ENCODE results near the gene MAGEA10. TPM values are rescaled to one million over a fixed set of nuclear protein-coding genes. Genes with fewer than 3 reads are reported as not detected.

Gene MAGEA10
- total RNA-seq, 1 experiment from 2014 or later: not detected

GRCh38 chrX:152165033-152165743 lies 26.8 kb upstream of the MAGEA10 start (continued):
- TF ChIP-seq ZNF532 (CRISPR knock-in tag; IDR thresholded peaks at IDR 0.05; ENCODE audit: borderline replicate concordance) (no peak), NFATC4 (CRISPR knock-in tag; IDR thresholded peaks at IDR 0.05) (no peak), CREB1 (CRISPR knock-in tag; IDR thresholded peaks at IDR 0.05) (no peak), GABPB1 (CRISPR knock-in tag; IDR thresholded peaks at IDR 0.05) (no peak), NR3C1 (CRISPR knock-in tag; conservative IDR thresholded peaks at IDR 0.05; ENCODE audit: low read depth) (no peak), SP1 (CRISPR knock-in tag; conservative IDR thresholded peaks at IDR 0.05) (no peak), PRRX2 (CRISPR knock-in tag; IDR thresholded peaks at IDR 0.05) (no peak), ZNF232 (CRISPR knock-in tag; IDR thresholded peaks at IDR 0.05) (no peak), FOXP1 (CRISPR knock-in tag; IDR thresholded peaks at IDR 0.05; ENCODE audit: borderline replicate concordance) (no peak)
- TF ChIP-seq, protein P1, sequence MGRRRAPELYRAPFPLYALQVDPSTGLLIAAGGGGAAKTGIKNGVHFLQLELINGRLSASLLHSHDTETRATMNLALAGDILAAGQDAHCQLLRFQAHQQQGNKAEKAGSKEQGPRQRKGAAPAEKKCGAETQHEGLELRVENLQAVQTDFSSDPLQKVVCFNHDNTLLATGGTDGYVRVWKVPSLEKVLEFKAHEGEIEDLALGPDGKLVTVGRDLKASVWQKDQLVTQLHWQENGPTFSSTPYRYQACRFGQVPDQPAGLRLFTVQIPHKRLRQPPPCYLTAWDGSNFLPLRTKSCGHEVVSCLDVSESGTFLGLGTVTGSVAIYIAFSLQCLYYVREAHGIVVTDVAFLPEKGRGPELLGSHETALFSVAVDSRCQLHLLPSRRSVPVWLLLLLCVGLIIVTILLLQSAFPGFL (CRISPR knock-in tag; IDR thresholded peaks at IDR 0.05; ENCODE audit: borderline replicate concordance): no peak

GRCh38 chrX:152157042-152157441 lies 18.7 kb upstream of the MAGEA10 start:
- ATAC-seq: no peak

More at GRCh38 chrX:152157042-152157441, 18.7 kb upstream of the MAGEA10 start:
- CTCF ChIA-PET: no interaction called here
- POLR2A ChIA-PET: no interaction called here
- no peak overlapping the region for H3K4me3 Mint-ChIP-seq
- peaks cover 6% of the 10 kb centered on the region; the same call in 1 of the 2 replicates for H3K9me3 Mint-ChIP-seq
- H3K27ac Mint-ChIP-seq: no peak overlapping the region
- DNase-seq (ENCODE audit: low spot score): no peak
- no peaks in the 10 kb centered on the region for H3K27me3 Mint-ChIP-seq (ENCODE audit: low read depth)
- H3K36me3 Mint-ChIP-seq: no peaks in the 10 kb centered on the region
- no peak for TF ChIP-seq FOXK1 (CRISPR knock-in tag; IDR thresholded peaks at IDR 0.05)
- TF ChIP-seq CREM (CRISPR knock-in tag; IDR thresholded peaks at IDR 0.05): no peak
- TF ChIP-seq ZNF512 (CRISPR knock-in tag; IDR thresholded peaks at IDR 0.05; ENCODE audit: borderline replicate concordance): no peak
- no peak for TF ChIP-seq JUN (CRISPR knock-in tag; IDR thresholded peaks at IDR 0.05)
- TF ChIP-seq, protein P2, sequence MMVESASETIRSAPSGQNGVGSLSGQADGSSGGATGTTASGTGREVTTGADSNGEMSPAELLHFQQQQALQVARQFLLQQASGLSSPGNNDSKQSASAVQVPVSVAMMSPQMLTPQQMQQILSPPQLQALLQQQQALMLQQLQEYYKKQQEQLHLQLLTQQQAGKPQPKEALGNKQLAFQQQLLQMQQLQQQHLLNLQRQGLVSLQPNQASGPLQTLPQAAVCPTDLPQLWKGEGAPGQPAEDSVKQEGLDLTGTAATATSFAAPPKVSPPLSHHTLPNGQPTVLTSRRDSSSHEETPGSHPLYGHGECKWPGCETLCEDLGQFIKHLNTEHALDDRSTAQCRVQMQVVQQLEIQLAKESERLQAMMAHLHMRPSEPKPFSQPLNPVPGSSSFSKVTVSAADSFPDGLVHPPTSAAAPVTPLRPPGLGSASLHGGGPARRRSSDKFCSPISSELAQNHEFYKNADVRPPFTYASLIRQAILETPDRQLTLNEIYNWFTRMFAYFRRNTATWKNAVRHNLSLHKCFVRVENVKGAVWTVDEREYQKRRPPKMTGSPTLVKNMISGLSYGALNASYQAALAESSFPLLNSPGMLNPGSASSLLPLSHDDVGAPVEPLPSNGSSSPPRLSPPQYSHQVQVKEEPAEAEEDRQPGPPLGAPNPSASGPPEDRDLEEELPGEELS (CRISPR knock-in tag; IDR thresholded peaks at IDR 0.05): no peak
- no peak for TF ChIP-seq RORB (CRISPR knock-in tag; IDR thresholded peaks at IDR 0.05)
- TF ChIP-seq KAT7 (CRISPR knock-in tag; IDR thresholded peaks at IDR 0.05; ENCODE audit: borderline replicate concordance): no peak
- TF ChIP-seq HMGA2 (CRISPR knock-in tag; IDR thresholded peaks at IDR 0.05): no peak
- TF ChIP-seq ETV6 (CRISPR knock-in tag; IDR thresholded peaks at IDR 0.05): no peak
- TF ChIP-seq MXD4 (CRISPR knock-in tag; IDR thresholded peaks at IDR 0.05; ENCODE audit: borderline replicate concordance): no peak
- TF ChIP-seq NR3C1 (CRISPR knock-in tag; conservative IDR thresholded peaks at IDR 0.05; ENCODE audit: low read depth): no peak
- TF ChIP-seq ZNF232 (CRISPR knock-in tag; IDR thresholded peaks at IDR 0.05): no peak
- no peak for TF ChIP-seq CTCF (IDR thresholded peaks at IDR 0.05)
- TF ChIP-seq CREB1 (CRISPR knock-in tag; IDR thresholded peaks at IDR 0.05): no peak
- TF ChIP-seq, protein P1 (CRISPR knock-in tag; IDR thresholded peaks at IDR 0.05; ENCODE audit: borderline replicate concordance): no peak
- TF ChIP-seq ZNF121 (CRISPR knock-in tag; IDR thresholded peaks at IDR 0.05): no peak
- TF ChIP-seq ZNF416 (CRISPR knock-in tag; IDR thresholded peaks at IDR 0.05): no peak
- TF ChIP-seq GRHL2 (CRISPR knock-in tag; IDR thresholded peaks at IDR 0.05; ENCODE audit: insufficient replicate concordance, severe bottlenecking): no peak
- H3K4me1 Mint-ChIP-seq: peaks cover 24% of the 10 kb centered on the region

Data from WTC11 (cell line).